ENCODE results near the gene UBA52.

The UBA52 gene

DNA sequence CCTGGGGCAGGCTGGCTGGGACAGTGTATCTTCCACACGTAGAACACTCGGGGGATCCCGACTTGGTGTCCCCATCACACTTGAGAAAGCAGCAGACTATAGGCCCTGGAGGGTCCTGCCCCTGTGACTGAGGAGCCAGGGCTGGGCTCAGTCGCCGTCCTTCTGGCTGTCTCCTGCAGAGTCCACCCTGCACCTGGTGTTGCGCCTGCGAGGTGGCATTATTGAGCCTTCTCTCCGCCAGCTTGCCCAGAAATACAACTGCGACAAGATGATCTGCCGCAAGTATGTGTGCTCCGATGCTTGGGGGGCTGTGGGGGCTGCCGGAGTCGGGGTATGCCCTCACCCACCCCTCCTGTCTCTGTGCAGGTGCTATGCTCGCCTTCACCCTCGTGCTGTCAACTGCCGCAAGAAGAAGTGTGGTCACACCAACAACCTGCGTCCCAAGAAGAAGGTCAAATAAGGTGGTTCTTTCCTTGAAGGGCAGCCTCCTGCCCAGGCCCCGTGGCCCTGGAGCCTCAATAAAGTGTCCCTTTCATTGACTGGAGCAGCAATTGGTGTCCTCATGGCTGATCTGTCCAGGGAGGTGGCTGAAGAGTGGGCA, 3.1 kb downstream of the UBA52 start:
- no peak overlapping the region for H3K4me3 ChIP-seq (replicated peaks in 1 of 2; ENCODE audit: low read depth in 2 of 2, low read length in 2 of 2)
- no peak for DNase-seq (ENCODE audit: low read depth in 2 of 2)

DNA sequence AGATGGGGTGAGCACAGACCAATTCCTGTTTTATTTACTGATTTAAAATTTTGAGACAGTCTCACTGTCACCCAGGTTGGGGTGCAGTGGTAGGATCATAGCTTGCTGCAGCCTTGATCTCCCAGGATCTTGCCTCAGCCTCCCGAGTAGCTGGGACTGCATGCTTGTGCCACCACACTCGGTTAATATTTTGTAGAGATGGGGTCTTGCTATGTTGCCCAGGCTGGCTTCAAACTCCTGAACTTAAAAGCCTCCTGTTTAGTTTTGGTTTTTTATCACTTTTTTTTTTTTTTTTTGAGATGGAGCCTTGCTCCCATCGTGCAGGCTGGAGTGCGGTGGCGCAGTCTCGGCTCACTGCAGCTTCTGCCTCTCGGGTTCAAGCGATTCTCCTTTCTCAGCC, 4.7 kb downstream of the UBA52 start:
- H3K4me3 ChIP-seq (replicated peaks in 1 of 2; ENCODE audit: low read depth in 2 of 2, low read length in 2 of 2) = no peak overlapping the region
- TF ChIP-seq, protein P1, sequence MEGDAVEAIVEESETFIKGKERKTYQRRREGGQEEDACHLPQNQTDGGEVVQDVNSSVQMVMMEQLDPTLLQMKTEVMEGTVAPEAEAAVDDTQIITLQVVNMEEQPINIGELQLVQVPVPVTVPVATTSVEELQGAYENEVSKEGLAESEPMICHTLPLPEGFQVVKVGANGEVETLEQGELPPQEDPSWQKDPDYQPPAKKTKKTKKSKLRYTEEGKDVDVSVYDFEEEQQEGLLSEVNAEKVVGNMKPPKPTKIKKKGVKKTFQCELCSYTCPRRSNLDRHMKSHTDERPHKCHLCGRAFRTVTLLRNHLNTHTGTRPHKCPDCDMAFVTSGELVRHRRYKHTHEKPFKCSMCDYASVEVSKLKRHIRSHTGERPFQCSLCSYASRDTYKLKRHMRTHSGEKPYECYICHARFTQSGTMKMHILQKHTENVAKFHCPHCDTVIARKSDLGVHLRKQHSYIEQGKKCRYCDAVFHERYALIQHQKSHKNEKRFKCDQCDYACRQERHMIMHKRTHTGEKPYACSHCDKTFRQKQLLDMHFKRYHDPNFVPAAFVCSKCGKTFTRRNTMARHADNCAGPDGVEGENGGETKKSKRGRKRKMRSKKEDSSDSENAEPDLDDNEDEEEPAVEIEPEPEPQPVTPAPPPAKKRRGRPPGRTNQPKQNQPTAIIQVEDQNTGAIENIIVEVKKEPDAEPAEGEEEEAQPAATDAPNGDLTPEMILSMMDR (IDR thresholded peaks at IDR 0.05; ENCODE audit: low read depth, low read length) = no peak
- no peak for DNase-seq (ENCODE audit: low read depth in 2 of 2)

More for the DNA sequence above, 3.1 kb downstream of the UBA52 start:
- TF ChIP-seq, protein P1 (IDR thresholded peaks at IDR 0.05; ENCODE audit: low read depth, low read length) = no peak

DNA sequence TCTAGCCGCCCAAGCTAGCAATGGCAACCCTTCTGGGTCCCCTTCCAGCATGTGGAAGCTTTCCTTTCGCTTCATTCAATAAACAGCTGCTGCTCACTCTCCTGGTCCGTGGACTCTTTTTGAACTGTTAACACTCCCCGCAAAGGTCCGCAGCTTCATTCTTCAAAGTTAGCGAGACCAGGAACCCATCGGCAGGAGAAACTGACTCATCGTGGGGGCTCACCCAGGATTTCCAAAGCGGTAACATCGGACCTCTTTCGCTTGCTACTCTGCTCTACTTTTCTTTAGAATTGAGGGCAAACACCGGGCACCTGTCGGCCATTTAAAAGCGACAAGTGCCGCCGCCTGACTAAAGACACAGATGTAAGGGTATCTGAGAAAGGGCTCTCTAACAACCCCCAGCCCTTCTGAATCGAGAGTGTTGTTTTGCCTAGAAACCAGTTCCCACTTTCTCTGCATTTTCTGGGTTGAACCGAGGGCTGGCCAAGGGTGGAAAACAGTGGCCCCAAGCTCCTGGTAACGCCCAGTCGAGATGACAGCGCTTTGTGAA, 5.8 kb downstream of the UBA52 start:
- no peak overlapping the region for H3K4me3 ChIP-seq (replicated peaks in 1 of 2; ENCODE audit: low read depth in 2 of 2, low read length in 2 of 2)
- TF ChIP-seq, protein P1 (IDR thresholded peaks at IDR 0.05; ENCODE audit: low read depth, low read length) = no peak
- DNase-seq (ENCODE audit: low read depth in 2 of 2) = no peak

DNA sequence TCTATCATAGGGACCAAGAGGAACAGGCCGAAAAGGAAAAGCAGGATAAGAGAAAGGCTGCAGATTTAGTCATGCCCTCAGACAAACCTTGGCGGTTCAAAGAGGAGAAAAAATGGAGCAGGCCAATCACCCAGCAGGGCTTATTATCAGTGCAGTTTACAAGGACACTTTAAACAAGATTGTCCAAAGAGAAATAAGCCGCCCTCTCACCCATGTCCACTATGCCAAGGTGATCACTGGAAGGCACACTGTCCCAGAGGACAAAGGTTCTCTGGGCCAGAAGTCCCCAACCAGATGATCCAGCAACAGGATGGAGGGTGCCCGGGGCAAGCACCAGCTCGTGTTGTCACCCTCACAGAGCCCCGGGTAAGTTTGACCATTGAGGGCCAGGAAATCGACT, 8.7 kb downstream of the UBA52 start:
- TF ChIP-seq, protein P1 (IDR thresholded peaks at IDR 0.05; ENCODE audit: low read depth, low read length) = no peak
- no peak for DNase-seq (ENCODE audit: low read depth in 2 of 2)
- no peak overlapping the region for H3K4me3 ChIP-seq (replicated peaks in 1 of 2; ENCODE audit: low read depth in 2 of 2, low read length in 2 of 2)

DNA sequence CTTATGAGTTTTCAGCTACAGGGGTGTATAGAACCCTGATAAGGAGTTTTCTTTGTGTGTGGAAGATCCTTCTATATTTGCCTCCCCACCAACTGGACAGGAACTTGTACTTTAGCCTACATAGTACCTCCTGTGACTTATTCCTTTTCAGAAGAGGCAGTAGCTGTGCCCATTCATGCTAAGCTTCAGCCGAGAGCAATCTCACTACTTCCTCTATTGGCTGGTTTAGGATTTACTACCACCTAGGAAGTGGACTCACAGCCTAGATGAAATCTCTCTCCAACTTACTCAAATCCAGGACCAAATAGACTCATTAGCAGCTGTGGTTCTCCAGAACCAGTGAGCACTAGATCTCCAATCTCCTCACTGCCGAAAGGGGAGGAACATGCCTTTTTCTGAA, 14.6 kb downstream of the UBA52 start:
- no peak overlapping the region for H3K4me3 ChIP-seq (replicated peaks in 1 of 2; ENCODE audit: low read depth in 2 of 2, low read length in 2 of 2)
- DNase-seq (ENCODE audit: low read depth in 2 of 2) = no peak
- TF ChIP-seq, protein P1 (IDR thresholded peaks at IDR 0.05; ENCODE audit: low read depth, low read length) = peak; percentile 7

DNA sequence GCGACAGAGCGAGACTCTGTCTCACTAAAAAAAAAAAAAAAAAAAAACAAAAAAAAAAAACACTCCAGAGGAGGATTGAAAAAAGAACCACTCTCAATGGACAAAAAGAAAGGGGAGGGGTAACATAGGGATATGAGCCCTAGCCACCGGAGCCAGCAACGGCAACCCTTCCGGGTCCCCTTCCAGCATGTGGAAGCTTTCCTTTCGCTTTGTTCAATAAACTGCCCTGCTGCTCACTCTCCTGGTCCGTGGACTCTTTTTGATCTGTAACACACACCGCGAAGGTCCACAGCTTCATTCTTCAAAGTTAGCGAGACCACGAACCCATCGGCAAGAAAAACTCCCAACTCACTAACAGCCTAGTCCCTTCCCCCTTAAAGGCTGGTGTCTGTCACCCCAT, 15.9 kb downstream of the UBA52 start:
- H3K4me3 ChIP-seq (replicated peaks in 1 of 2; ENCODE audit: low read depth in 2 of 2, low read length in 2 of 2) = no peak overlapping the region
- DNase-seq (ENCODE audit: low read depth in 2 of 2) = no peak
- TF ChIP-seq, protein P1 (IDR thresholded peaks at IDR 0.05; ENCODE audit: low read depth, low read length) = no peak
